LNCaP clone FGC (cell line): Measurements from ENCODE around the gene CLDN6.

Experiments used
- DNase-seq: peaks from one replicate; pipeline ENCODE4 v3.0.0-alpha.2; 2011; ENCODE audit warnings: low read depth
- H3K4me3 ChIP-seq: 2 replicates; pipeline ENCODE4 v1.5.1; 2011; ENCODE audit warnings: mild to moderate bottlenecking, low read depth, low read length, control low read depth
- TF ChIP-seq, protein P1 (sequence below): IDR thresholded peaks from 2 replicates; pipeline ENCODE4 v1.5.1; 2012; ENCODE audit warnings: mild to moderate bottlenecking; ENCODE audit not compliant: control insufficient read depth, insufficient read depth; ENCODE audit errors: extremely low read depth

Gene CLDN6

DNA sequence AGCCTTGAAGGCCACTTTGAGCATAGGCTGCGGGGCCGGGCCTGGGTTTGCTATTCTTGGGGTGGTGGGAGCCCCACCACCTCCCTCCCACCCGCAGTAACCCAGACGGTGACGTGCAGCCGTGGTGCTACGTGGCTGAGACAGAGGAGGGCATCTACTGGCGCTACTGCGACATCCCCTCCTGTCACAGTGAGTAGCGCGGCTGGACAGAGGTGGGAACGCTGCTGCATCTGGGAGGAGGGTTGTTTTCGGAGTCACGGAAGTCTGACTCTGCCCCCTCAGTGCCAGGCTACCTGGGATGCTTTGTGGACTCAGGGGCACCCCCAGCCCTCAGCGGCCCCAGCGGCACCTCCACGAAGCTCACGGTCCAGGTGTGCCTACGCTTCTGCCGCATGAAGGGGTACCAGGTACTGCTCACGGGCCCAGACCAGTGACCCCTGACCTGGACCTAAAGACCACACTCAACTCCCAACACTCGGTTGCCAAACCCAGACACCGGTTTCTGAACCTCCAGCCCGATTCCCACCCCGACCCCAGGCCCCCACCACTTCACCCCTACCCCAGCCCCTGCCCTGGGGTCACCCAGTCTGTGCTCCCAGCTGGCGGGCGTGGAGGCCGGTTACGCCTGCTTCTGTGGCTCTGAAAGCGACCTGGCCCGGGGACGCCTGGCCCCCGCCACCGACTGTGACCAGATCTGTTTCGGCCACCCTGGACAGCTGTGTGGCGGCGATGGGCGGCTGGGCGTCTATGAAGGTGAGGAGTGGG is 51.8 kb downstream of the CLDN6 start:
- DNase-seq, result no peak
- peak overlapping the region; percentile 23; the same call in 1 of the 2 replicates for H3K4me3 ChIP-seq
- TF ChIP-seq, protein P1, sequence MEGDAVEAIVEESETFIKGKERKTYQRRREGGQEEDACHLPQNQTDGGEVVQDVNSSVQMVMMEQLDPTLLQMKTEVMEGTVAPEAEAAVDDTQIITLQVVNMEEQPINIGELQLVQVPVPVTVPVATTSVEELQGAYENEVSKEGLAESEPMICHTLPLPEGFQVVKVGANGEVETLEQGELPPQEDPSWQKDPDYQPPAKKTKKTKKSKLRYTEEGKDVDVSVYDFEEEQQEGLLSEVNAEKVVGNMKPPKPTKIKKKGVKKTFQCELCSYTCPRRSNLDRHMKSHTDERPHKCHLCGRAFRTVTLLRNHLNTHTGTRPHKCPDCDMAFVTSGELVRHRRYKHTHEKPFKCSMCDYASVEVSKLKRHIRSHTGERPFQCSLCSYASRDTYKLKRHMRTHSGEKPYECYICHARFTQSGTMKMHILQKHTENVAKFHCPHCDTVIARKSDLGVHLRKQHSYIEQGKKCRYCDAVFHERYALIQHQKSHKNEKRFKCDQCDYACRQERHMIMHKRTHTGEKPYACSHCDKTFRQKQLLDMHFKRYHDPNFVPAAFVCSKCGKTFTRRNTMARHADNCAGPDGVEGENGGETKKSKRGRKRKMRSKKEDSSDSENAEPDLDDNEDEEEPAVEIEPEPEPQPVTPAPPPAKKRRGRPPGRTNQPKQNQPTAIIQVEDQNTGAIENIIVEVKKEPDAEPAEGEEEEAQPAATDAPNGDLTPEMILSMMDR, result no peak
